ENCODE results near the gene BABAM2.

Gene BABAM2

GRCh38 chr2:28357948-28358667 is 467.6 kb downstream of the BABAM2 start:
- H3K36me3 ChIP-seq (ENCODE audit: insufficient read depth, low read length) = no peaks in the 10 kb centered on the region
- H3K4me2 ChIP-seq (ENCODE audit: low read length) = no peak overlapping the region
- H3K4me3 ChIP-seq (ENCODE audit: low read length) = no peak overlapping the region
- no peak overlapping the region for H3K9ac ChIP-seq (ENCODE audit: low read depth, low read length)
- no peaks in the 10 kb centered on the region for H3K9me3 ChIP-seq (replicated peaks; ENCODE audit: low read length)
- H3K27me3 ChIP-seq (ENCODE audit: control insufficient read depth, insufficient read depth, low read length) = no peaks in the 10 kb centered on the region
- H3K4me1 ChIP-seq (ENCODE audit: control insufficient read depth, insufficient read depth, low read length) = peaks cover 34% of the 10 kb centered on the region

GRCh38 chr2:28358668-28359201 is 468.2 kb downstream of the BABAM2 start:
- Histone ChIP-seq H3K36me3 (ENCODE audit: insufficient read depth, low read length) (no peaks in the 10 kb centered on the region), H3K4me1 (ENCODE audit: control insufficient read depth, insufficient read depth, low read length) (peaks cover 34% of the 10 kb centered on the region), H3K27me3 (ENCODE audit: control insufficient read depth, insufficient read depth, low read length) (no peaks in the 10 kb centered on the region), H3K9me3 (replicated peaks; ENCODE audit: low read length) (no peaks in the 10 kb centered on the region), H3K4me2 (ENCODE audit: low read length) (no peak overlapping the region), H3K9ac (ENCODE audit: low read depth, low read length) (no peak overlapping the region), H3K4me3 (ENCODE audit: low read length) (no peak overlapping the region)

- Histone ChIP-seq H3K4me1 (ENCODE audit: control insufficient read depth, insufficient read depth, low read length) (peaks cover 34% of the 10 kb centered on the region), H3K27me3 (ENCODE audit: control insufficient read depth, insufficient read depth, low read length) (no peaks in the 10 kb centered on the region), H3K9ac (ENCODE audit: low read depth, low read length) (no peak overlapping the region)
These were observed 468.9 kb downstream of the BABAM2 start for GRCh38 chr2:28359222-28360057.

GRCh38 chr2:28360058-28360717 is 469.7 kb downstream of the BABAM2 start:
- Histone ChIP-seq H3K4me3 (ENCODE audit: low read length) (no peak overlapping the region), H3K9me3 (replicated peaks; ENCODE audit: low read length) (no peaks in the 10 kb centered on the region), H3K4me1 (ENCODE audit: control insufficient read depth, insufficient read depth, low read length) (peaks cover 39% of the 10 kb centered on the region), H3K27me3 (ENCODE audit: control insufficient read depth, insufficient read depth, low read length) (no peaks in the 10 kb centered on the region), H3K9ac (ENCODE audit: low read depth, low read length) (no peak overlapping the region), H3K36me3 (ENCODE audit: insufficient read depth, low read length) (no peaks in the 10 kb centered on the region), H3K4me2 (ENCODE audit: low read length) (no peak overlapping the region)

More at GRCh38 chr2:28359222-28360057, 468.9 kb downstream of the BABAM2 start:
- Histone ChIP-seq H3K9me3 (replicated peaks; ENCODE audit: low read length) (no peaks in the 10 kb centered on the region), H3K36me3 (ENCODE audit: insufficient read depth, low read length) (no peaks in the 10 kb centered on the region), H3K4me3 (ENCODE audit: low read length) (no peak overlapping the region), H3K4me2 (ENCODE audit: low read length) (no peak overlapping the region)

- no peaks in the 10 kb centered on the region for H3K36me3 ChIP-seq (ENCODE audit: insufficient read depth, low read length)
- no peaks in the 10 kb centered on the region for H3K9me3 ChIP-seq (replicated peaks; ENCODE audit: low read length)
- peaks cover 40% of the 10 kb centered on the region for H3K4me1 ChIP-seq (ENCODE audit: control insufficient read depth, insufficient read depth, low read length)
- H3K27me3 ChIP-seq (ENCODE audit: control insufficient read depth, insufficient read depth, low read length) = no peaks in the 10 kb centered on the region
- H3K9ac ChIP-seq (ENCODE audit: low read depth, low read length) = no peak overlapping the region
- H3K4me3 ChIP-seq (ENCODE audit: low read length) = no peak overlapping the region
- H3K4me2 ChIP-seq (ENCODE audit: low read length) = no peak overlapping the region
These were observed 470.3 kb downstream of the BABAM2 start for GRCh38 chr2:28360718-28361293.

- peaks cover 33% of the 10 kb centered on the region for H3K4me1 ChIP-seq (ENCODE audit: control insufficient read depth, insufficient read depth, low read length)
- H3K4me3 ChIP-seq (ENCODE audit: low read length) = no peak overlapping the region
- no peak overlapping the region for H3K4me2 ChIP-seq (ENCODE audit: low read length)
- H3K9me3 ChIP-seq (replicated peaks; ENCODE audit: low read length) = no peaks in the 10 kb centered on the region
- no peaks in the 10 kb centered on the region for H3K36me3 ChIP-seq (ENCODE audit: insufficient read depth, low read length)
- no peak overlapping the region for H3K9ac ChIP-seq (ENCODE audit: low read depth, low read length)
- H3K27me3 ChIP-seq (ENCODE audit: control insufficient read depth, insufficient read depth, low read length) = no peaks in the 10 kb centered on the region
These were observed 471.6 kb downstream of the BABAM2 start for GRCh38 chr2:28361991-28362710.

GRCh38 chr2:28362991-28363521 is 472.5 kb downstream of the BABAM2 start:
- H3K9me3 ChIP-seq (replicated peaks; ENCODE audit: low read length) = no peaks in the 10 kb centered on the region
- H3K9ac ChIP-seq (ENCODE audit: low read depth, low read length) = no peak overlapping the region
- H3K36me3 ChIP-seq (ENCODE audit: insufficient read depth, low read length) = no peaks in the 10 kb centered on the region
- H3K4me1 ChIP-seq (ENCODE audit: control insufficient read depth, insufficient read depth, low read length) = peaks cover 32% of the 10 kb centered on the region
- H3K4me2 ChIP-seq (ENCODE audit: low read length) = no peak overlapping the region
- H3K4me3 ChIP-seq (ENCODE audit: low read length) = no peak overlapping the region
- no peaks in the 10 kb centered on the region for H3K27me3 ChIP-seq (ENCODE audit: control insufficient read depth, insufficient read depth, low read length)

- Histone ChIP-seq H3K36me3 (ENCODE audit: insufficient read depth, low read length) (no peaks in the 10 kb centered on the region), H3K9ac (ENCODE audit: low read depth, low read length) (no peak overlapping the region), H3K4me1 (ENCODE audit: control insufficient read depth, insufficient read depth, low read length) (peaks cover 32% of the 10 kb centered on the region), H3K4me3 (ENCODE audit: low read length) (no peak overlapping the region), H3K27me3 (ENCODE audit: control insufficient read depth, insufficient read depth, low read length) (no peaks in the 10 kb centered on the region), H3K4me2 (ENCODE audit: low read length) (no peak overlapping the region), H3K9me3 (replicated peaks; ENCODE audit: low read length) (no peaks in the 10 kb centered on the region)
These were observed 473.3 kb downstream of the BABAM2 start for GRCh38 chr2:28363686-28364280.

GRCh38 chr2:28364610-28365009 is 474.1 kb downstream of the BABAM2 start:
- H3K9ac ChIP-seq (ENCODE audit: low read depth, low read length) = peak overlapping the region; percentile 55
- H3K9me3 ChIP-seq (replicated peaks; ENCODE audit: low read length) = no peaks in the 10 kb centered on the region
- H3K4me1 ChIP-seq (ENCODE audit: control insufficient read depth, insufficient read depth, low read length) = peaks cover 32% of the 10 kb centered on the region
- no peak overlapping the region for H3K4me2 ChIP-seq (ENCODE audit: low read length)
- H3K4me3 ChIP-seq (ENCODE audit: low read length) = no peak overlapping the region
- H3K27me3 ChIP-seq (ENCODE audit: control insufficient read depth, insufficient read depth, low read length) = no peaks in the 10 kb centered on the region
- H3K36me3 ChIP-seq (ENCODE audit: insufficient read depth, low read length) = no peaks in the 10 kb centered on the region

- Histone ChIP-seq H3K9ac (ENCODE audit: low read depth, low read length) (peak overlapping the region; percentile 55), H3K9me3 (replicated peaks; ENCODE audit: low read length) (no peaks in the 10 kb centered on the region), H3K4me3 (ENCODE audit: low read length) (no peak overlapping the region), H3K4me2 (ENCODE audit: low read length) (no peak overlapping the region), H3K4me1 (ENCODE audit: control insufficient read depth, insufficient read depth, low read length) (peaks cover 32% of the 10 kb centered on the region), H3K27me3 (ENCODE audit: control insufficient read depth, insufficient read depth, low read length) (no peaks in the 10 kb centered on the region), H3K36me3 (ENCODE audit: insufficient read depth, low read length) (no peaks in the 10 kb centered on the region)
These were observed 474.6 kb downstream of the BABAM2 start for GRCh38 chr2:28365158-28365557.
